Left lung (tissue), 10 donors: ENCODE results near the gene NDUFA13. TPM values are rescaled to one million over a fixed set of nuclear protein-coding genes. Genes with fewer than 3 reads are reported as not detected.
A peak's percentile ranks its signal among the peaks of the same experiment; 100 is the strongest.

Source experiments
- ATAC-seq: fragments of 200-7000 bp; cut with Tn5 transposase; one replicate; pipeline ENCODE4 v1.9.1; 2020; ENCODE audit warnings: moderate library complexity
- DNase-seq, 4 donors: peaks; one replicate each; pipeline ENCODE4 v3.0.0-alpha.2; 2013 to 2020
- H3K27ac ChIP-seq, 2 donors: fragments of 200-600 bp; sonication (generic) in 1 of 2; one replicate each; pipeline versions ENCODE4 v1.5.0 to v1.8.0; 2020 to 2021
- H3K27me3 ChIP-seq, 2 donors: fragments of 200-600 bp; sonication (generic) in 1 of 2; one replicate each; pipeline versions ENCODE4 v1.5.0 to v1.8.0; 2020 to 2021
- H3K36me3 ChIP-seq, 2 donors: fragments of 200-600 bp; sonication (generic) in 1 of 2; one replicate each; pipeline versions ENCODE4 v1.5.0 to v1.8.0; 2020 to 2021
- H3K4me1 ChIP-seq, 2 donors: fragments of 200-600 bp; one replicate each; pipeline ENCODE4 v1.8.0; 2021
- H3K4me3 ChIP-seq, 2 donors: fragments of 200-600 bp; sonication (generic) in 1 of 2; one replicate each; pipeline versions ENCODE4 v1.5.0 to v1.8.0; 2020 to 2021; ENCODE audit warnings: mild to moderate bottlenecking in 1 of 2
- H3K9me3 ChIP-seq, 2 donors: fragments of 200-600 bp; sonication (generic) in 1 of 2; one replicate each; pipeline versions ENCODE4 v1.5.0 to v1.8.0; 2020 to 2021
- intact Hi-C, 2 donors: fragments of 100-400 bp; cut with DNase I; formaldehyde crosslinking; loops; one replicate each; pipeline versions ENCODE4 v1.11.2 to v1.14.2; 2022
- polyA plus RNA-seq, 6 donors: library from polyadenylated mRNA; unstranded; fragments of 120-200 nt; gene quantifications; one replicate each; pipeline ENCODE4 v1.2.1, GENCODE V29; 2013; ENCODE audit not compliant: insufficient read length in 6 of 6
- total RNA-seq, 2 donors: library from RNA; stranded (reverse); fragmentation: NEBNext Ultra II Directional; extraction: Animal tissue kit (Norgen Biotek cat#: 25700); gene quantifications; one replicate each; pipeline ENCODE4 v1.2.1, GENCODE V29; 2021
- TF ChIP-seq, protein P1 (sequence below), 2 donors: fragments of 200-600 bp; sonication (generic) in 1 of 2; IDR thresholded peaks; one replicate each; pipeline versions ENCODE4 v1.5.0 to v1.8.0; 2021; ENCODE audit warnings: antibody characterized with exemption in 2 of 2
- donor health status: DM: no; HTN: yes; CAD: no.
- donor health status: DM: no; HTN: no; CAD: no.

NDUFA13 gene
- total and polyA plus RNA-seq, 8 donors = 169 to 303 (median 209) TPM

GRCh38 chr19:19510432-19510831 is 5.6 kb upstream of the NDUFA13 start:
- H3K4me3 ChIP-seq = no peak overlapping the region
- H3K27ac ChIP-seq = no peak overlapping the region
- intact Hi-C loops = no loop called here
- H3K36me3 ChIP-seq = peaks cover 0 to 30% of the 10 kb centered on the region in 2 donors
- ATAC-seq (no peak), DNase-seq (no peak)
- H3K4me1 ChIP-seq = peaks cover 0 to 5% of the 10 kb centered on the region in 2 donors
- no peaks in the 10 kb centered on the region for H3K27me3 ChIP-seq
- H3K9me3 ChIP-seq = peaks cover 0 to 8% of the 10 kb centered on the region in 2 donors
- TF ChIP-seq, protein P1, sequence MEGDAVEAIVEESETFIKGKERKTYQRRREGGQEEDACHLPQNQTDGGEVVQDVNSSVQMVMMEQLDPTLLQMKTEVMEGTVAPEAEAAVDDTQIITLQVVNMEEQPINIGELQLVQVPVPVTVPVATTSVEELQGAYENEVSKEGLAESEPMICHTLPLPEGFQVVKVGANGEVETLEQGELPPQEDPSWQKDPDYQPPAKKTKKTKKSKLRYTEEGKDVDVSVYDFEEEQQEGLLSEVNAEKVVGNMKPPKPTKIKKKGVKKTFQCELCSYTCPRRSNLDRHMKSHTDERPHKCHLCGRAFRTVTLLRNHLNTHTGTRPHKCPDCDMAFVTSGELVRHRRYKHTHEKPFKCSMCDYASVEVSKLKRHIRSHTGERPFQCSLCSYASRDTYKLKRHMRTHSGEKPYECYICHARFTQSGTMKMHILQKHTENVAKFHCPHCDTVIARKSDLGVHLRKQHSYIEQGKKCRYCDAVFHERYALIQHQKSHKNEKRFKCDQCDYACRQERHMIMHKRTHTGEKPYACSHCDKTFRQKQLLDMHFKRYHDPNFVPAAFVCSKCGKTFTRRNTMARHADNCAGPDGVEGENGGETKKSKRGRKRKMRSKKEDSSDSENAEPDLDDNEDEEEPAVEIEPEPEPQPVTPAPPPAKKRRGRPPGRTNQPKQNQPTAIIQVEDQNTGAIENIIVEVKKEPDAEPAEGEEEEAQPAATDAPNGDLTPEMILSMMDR (IDR thresholded peaks at IDR 0.05) = no peak

DNA sequence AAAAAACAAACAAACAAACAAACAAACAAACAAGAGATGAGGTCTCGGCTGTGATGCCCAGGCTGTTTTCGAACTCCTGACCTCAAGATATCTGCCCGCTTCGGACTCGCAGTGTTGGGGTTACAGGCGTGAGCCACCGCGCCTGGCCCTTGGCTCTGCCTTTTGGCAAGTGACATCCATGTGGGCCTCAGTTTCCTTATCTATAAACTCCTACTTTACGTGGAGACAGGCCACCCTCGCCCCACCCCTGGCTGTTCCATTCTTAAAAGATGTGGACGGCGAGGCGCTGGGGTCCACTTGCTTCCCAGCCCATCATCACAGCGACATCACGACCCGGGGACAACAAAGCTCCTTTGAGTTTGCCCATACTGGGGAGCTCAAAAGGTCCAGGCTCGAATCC is 2.3 kb upstream of the NDUFA13 start:
- H3K9me3 ChIP-seq = peaks cover 0 to 8% of the 10 kb centered on the region in 2 donors
- H3K4me1 ChIP-seq = peaks cover 8 to 31% of the 10 kb centered on the region in 2 donors
- intact Hi-C loops = no loop called here
- no peaks in the 10 kb centered on the region for H3K27me3 ChIP-seq
- H3K36me3 ChIP-seq = no peaks in the 10 kb centered on the region
- TF ChIP-seq, protein P1 (IDR thresholded peaks at IDR 0.05) = no peak
- ATAC-seq = no peak
- no peak for DNase-seq
- H3K27ac ChIP-seq = no peak overlapping the region
- no peak overlapping the region for H3K4me3 ChIP-seq

DNA sequence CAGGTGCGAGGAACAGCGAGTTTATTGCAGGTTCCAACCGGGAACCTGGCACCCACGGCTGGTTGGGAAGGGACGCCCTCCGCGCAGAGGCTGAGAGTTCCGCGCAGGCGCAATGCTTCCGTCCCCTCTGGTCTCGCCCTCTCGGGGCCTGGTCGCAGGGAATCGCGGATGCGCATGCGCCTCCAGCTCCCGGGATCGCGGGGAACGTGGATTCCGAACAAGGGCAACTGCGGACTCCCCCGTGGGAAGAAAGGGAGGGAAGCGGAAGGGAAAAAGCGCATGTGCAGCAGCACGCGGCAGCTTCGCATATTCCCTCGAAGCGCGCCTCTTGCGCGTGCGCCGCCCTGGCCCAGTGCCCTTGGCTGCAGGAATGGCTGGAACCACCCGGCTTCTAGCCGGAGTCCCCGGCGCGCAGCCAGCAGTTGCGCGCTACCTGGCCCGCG is 1.8 kb upstream of the NDUFA13 start:
- intact Hi-C loops = no loop called here
- ATAC-seq (peak; percentile 19), DNase-seq (peak; percentile 67 to 89 (median 81))
- Histone ChIP-seq H3K4me1 (peaks cover 8 to 33% of the 10 kb centered on the region in 2 donors), H3K36me3 (peaks cover 0 to 4% of the 10 kb centered on the region in 2 donors), H3K27ac (no peak overlapping the region), H3K27me3 (no peaks in the 10 kb centered on the region), H3K4me3 (no peak overlapping the region), H3K9me3 (peaks cover 0 to 8% of the 10 kb centered on the region in 2 donors)
- TF ChIP-seq, protein P1 (IDR thresholded peaks at IDR 0.05) = no peak

- TF ChIP-seq, protein P1 (IDR thresholded peaks at IDR 0.05) = no peak
- Histone ChIP-seq H3K4me1 (peaks cover 8 to 34% of the 10 kb centered on the region in 2 donors), H3K9me3 (peaks cover 0 to 8% of the 10 kb centered on the region in 2 donors), H3K27ac (peak within 1 kb of the TSS; percentile 82 to 88), H3K27me3 (no peaks in the 10 kb centered on the region), H3K4me3 (peak within 1 kb of the TSS; percentile 93 to 96), H3K36me3 (peaks cover 0 to 13% of the 10 kb centered on the region in 2 donors)
- DNase-seq (peak in 1 of 4 donors; percentile 81), ATAC-seq (no peak)
- intact Hi-C loops = no loop called here
Observed at GRCh38 chr19:19514881-19515641, 964 bp upstream of the NDUFA13 start, which contains the start of gene TSSK6. Gene TSSK6 (minus strand): TSS chr19:19515548. CDS start chr19:19515427, 121 bp downstream.

DNA sequence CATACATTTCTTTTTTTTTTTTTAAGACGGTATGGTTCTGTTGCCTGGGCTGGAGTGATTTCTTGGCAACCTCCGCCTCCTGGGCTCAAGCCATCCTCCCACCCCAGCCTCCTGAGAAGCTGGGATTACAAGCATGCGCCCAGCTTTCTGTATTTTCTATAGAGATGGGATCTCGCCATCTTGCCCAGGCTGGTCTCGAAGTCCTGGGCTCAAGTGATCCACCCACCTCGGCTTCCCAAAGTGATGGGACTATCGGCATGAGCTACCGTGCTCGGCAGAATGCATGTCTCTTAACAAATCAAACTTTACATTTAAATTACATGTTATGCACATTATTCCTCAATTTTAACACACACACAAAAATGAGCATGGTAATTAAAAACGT is 1.2 kb downstream of the NDUFA13 start:
- Histone ChIP-seq H3K27ac (no peak overlapping the region), H3K27me3 (no peaks in the 10 kb centered on the region), H3K4me1 (peaks cover 8 to 34% of the 10 kb centered on the region in 2 donors), H3K4me3 (peak overlapping the region; percentile 93 to 96), H3K36me3 (peaks cover 0 to 27% of the 10 kb centered on the region in 2 donors), H3K9me3 (peaks cover 0 to 8% of the 10 kb centered on the region in 2 donors)
- intact Hi-C loops = no loop called here
- DNase-seq (no peak), ATAC-seq (no peak)
- TF ChIP-seq, protein P1 (IDR thresholded peaks at IDR 0.05) = no peak
